22Rv1 (cell line): ENCODE measurements around the gene BDNF.

Experiments
- H3K27ac ChIP-seq: fragments of 450-650 bp; 2 replicates; pipeline ENCODE4 v1.5.1; 2017
- ZFX ChIP-seq: fragments of 450-650 bp; IDR thresholded peaks from 2 replicates; pipeline ENCODE4 v1.6.1; 2017; ENCODE audit warnings: antibody characterized with exemption, borderline replicate concordance
- TF ChIP-seq, protein P1 (sequence below): fragments of 450-650 bp; IDR thresholded peaks from 2 replicates; pipeline ENCODE4 v1.5.1; 2017; ENCODE audit warnings: mild to moderate bottlenecking

Gene BDNF

DNA sequence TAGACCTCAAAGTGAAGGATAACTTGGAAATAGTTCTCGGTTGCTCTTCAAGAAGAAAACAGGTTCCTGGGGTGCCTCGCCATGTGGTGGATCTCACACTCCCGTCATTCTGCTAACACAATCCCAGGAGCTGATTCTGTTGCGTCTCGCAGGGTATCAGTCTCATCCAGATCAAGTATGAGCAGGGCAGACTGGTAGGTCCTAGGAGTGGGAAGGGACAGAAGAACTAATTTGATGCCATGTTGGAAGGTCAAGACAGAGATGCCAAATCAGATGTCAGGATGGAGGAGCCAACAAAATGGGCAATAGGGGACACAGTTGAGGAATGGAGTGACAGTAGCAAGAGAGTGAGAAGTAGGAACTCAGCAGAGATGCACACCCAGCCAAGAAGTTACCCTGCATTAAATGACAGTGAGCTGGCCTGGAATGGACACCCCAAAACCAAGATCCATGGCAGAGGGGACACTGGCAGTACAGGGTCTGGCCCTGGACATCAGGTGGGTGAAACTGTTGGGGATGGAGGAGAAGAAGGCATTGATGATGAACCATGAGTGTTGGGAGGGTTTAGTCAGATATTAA is 76.2 kb downstream of the BDNF start:
- TF ChIP-seq, protein P1, sequence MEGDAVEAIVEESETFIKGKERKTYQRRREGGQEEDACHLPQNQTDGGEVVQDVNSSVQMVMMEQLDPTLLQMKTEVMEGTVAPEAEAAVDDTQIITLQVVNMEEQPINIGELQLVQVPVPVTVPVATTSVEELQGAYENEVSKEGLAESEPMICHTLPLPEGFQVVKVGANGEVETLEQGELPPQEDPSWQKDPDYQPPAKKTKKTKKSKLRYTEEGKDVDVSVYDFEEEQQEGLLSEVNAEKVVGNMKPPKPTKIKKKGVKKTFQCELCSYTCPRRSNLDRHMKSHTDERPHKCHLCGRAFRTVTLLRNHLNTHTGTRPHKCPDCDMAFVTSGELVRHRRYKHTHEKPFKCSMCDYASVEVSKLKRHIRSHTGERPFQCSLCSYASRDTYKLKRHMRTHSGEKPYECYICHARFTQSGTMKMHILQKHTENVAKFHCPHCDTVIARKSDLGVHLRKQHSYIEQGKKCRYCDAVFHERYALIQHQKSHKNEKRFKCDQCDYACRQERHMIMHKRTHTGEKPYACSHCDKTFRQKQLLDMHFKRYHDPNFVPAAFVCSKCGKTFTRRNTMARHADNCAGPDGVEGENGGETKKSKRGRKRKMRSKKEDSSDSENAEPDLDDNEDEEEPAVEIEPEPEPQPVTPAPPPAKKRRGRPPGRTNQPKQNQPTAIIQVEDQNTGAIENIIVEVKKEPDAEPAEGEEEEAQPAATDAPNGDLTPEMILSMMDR, result no peak
- TF ChIP-seq ZFX, result no peak
- no peak overlapping the region for H3K27ac ChIP-seq

DNA sequence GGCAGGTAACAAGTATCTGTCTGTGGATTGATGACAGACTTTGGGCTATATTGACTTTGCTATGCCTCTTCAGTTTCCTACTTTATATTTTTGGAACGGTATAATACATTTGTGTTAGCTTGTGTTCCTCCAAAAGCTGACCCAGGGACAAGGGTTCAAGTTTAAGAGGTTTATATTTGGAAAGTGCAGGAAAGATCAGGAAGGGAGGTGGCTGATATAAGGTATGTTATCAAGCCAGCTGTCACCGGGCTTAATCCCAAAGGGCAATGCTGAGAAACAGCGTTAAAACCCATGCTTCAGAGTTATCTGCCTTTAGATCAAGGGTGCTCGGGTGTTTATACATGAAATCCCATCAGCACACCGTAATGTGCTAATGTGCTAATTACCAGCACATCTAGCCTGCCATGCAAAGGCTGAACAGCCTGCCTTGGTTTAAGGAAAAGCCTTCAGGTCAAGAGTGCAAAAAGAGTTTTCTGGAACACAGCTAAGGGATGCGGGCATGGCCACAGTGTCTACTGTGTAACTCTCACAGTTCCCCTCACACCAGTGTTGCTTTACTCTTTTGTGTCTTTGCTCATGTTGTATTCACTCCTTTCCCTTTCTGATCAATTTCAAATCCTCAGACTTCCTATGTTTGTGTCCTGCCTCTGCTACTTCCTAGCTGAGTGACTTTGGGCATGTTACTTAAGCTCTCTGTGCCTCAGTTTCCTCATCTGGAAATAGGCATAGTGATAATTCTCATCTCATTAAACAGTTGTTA is 77.5 kb downstream of the BDNF start:
- H3K27ac ChIP-seq, result no peak overlapping the region
- TF ChIP-seq ZFX, result no peak
- TF ChIP-seq, protein P1, result no peak

DNA sequence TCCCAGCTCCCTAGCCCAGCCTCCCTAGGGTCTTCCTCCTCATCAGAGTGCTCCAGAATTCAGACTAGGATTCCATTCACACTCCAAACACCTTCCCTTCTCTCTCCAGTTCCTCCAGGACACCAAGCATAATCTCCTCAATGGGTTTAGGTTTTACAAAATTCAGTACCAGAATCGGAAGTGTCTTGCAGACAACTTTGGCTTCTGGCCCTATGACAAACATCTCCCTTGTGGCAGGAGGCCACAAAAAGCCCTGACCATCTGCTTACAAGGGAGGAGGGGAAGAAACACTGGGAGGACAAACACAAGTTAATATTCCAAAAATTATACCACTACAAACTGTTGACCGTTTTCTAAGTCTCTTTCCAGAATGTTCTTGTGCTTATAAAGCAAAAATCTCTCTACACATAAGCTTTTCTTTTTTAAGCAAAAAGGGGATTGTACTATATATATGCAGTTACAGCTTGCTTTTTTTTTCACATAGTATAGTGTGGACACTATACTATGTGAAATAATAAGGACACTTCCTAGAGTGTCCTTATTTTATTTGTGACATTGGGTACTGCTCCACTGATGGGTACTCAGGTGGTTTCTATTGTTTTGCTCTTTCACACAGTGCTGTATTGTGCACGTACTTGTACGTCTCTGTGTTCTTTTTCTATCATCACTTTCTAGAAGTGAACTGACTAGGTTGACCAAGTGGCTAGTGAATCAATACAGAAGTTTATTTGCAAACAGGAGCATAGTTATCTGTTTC is 78.7 kb downstream of the BDNF start:
- TF ChIP-seq ZFX, result no peak
- TF ChIP-seq, protein P1, result no peak
- H3K27ac ChIP-seq, result no peak overlapping the region

DNA sequence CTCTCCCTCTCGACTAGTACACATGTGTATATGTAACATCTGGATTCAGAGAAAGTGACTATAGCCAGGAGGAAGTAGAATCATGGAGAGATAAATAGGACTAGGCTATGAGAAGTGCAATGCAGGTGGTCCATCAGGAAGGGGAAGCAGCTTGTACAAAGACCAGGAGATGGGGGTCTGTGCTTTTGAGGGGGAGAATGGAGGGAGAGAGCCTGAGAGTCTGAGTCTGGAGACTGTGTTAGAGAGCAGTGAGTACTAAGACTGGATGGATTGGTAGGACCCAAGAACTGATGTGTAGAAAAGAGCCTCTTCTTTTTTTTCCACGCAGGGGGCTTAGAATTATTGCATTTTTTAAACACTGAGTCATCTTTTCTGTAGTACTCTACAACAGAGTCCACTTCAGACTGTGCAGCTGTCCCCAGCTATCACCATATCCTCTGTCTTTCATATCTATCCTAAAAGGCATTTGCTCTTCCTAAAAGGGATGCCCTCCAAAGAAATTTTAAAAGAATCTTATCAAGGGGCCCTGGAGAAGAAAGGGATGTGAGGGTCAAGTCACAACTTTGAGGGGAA is 80.4 kb downstream of the BDNF start:
- TF ChIP-seq ZFX, result no peak
- TF ChIP-seq, protein P1, result no peak
- H3K27ac ChIP-seq, result no peak overlapping the region

DNA sequence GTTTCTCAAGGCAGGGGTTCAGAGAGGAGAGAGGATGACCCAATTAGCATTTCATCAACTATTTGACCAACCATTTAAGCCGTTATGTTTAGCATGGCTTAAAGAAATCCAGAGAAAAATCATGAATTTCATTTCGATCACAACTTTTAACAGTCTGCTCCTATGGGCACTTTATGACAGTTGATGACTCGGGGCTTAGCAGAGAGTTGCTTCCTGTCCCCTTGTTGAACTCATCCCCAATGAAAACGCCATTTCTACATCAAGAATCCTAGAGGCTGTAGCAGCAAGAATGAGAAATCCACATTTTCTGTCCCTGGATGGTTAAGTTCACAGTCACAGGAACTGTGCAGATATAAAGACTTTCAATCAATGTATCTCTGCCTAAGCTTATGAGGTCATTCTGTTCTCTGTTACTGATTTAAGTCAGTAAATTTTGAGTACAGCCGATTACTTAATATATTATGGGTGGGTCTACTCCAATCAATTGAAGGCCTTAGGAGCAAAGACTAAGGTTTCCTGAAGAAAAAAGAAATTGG is 81.1 kb downstream of the BDNF start:
- TF ChIP-seq ZFX, result no peak
- TF ChIP-seq, protein P1, result no peak
- H3K27ac ChIP-seq, result no peak overlapping the region

DNA sequence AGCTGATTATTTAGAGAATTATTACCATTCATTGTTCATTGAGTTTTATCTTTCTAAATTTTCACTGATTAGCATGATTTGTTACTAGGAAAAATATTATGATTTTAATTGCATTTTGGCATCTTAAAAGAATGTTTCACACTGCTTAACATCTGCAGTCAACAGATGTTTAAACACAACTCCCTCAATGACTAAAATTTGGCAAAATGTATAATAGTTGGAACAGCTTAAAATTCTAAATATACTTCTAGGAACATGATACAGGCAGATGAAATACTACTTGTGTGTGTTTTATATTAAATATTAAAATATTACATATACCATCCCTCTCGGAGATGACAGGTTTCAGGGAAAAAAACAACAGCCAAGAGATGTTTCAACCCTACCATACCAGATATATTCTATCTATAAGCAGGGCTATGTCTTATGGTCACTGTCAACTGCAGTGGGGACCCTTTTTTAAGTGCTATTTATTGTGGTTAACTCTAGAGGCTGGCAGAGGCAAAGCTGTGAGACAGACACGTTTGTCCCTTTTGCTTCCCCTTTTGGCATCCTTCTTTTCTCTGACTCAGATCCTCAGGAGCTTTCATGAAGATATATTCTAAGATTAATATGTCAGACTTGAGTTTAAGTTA is 81.9 kb downstream of the BDNF start:
- no peak overlapping the region for H3K27ac ChIP-seq
- TF ChIP-seq ZFX, result no peak
- TF ChIP-seq, protein P1, result no peak
